Left ventricle myocardium inferior (tissue), 1 donor: ENCODE results near the gene ZNF670. TPM values are rescaled to one million over a fixed set of nuclear protein-coding genes. Genes with fewer than 3 reads are reported as not detected.

Experiments
- DNase-seq: peaks from one replicate; pipeline ENCODE4 v3.0.0-alpha.2; 2020
- H3K27ac ChIP-seq: fragments of 200-600 bp; replicated peaks from 2 replicates; pipeline ENCODE4 v1.8.0; 2021
- H3K27me3 ChIP-seq: fragments of 200-600 bp; 2 replicates; pipeline ENCODE4 v1.8.0; 2021; ENCODE audit warnings: low read depth
- H3K36me3 ChIP-seq: fragments of 200-600 bp; 2 replicates; pipeline ENCODE4 v1.8.0; 2021
- H3K4me1 ChIP-seq: fragments of 200-600 bp; 2 replicates; pipeline ENCODE4 v1.8.0; 2021
- H3K4me3 ChIP-seq: fragments of 200-600 bp; 2 replicates; pipeline ENCODE4 v1.8.0; 2021; ENCODE audit warnings: mild to moderate bottlenecking, moderate library complexity
- H3K9me3 ChIP-seq: fragments of 200-600 bp; replicated peaks from 2 replicates; pipeline ENCODE4 v1.8.0; 2021
- CTCF ChIP-seq: fragments of 200-600 bp; IDR thresholded peaks from 2 replicates; pipeline ENCODE4 v1.8.0; 2021; ENCODE audit warnings: antibody characterized with exemption, mild to moderate bottlenecking, borderline replicate concordance
- intact Hi-C: fragments of 100-400 bp; cut with micrococcal nuclease; formaldehyde crosslinking; loops from one replicate; pipeline ENCODE4 v1.11.0; 2022
- total RNA-seq: library from RNA; stranded (reverse); fragmentation: NEBNext Ultra II Directional; extraction: Animal tissue kit (Norgen Biotek cat#: 25700); gene quantifications from one replicate; pipeline ENCODE4 v1.2.1, GENCODE V29; 2021
- donor health status: DM: no; HTN: yes; CAD: no; lungs with severe emphysema.

Gene ZNF670
- total RNA-seq, 1 donor from 2014 or later = 1.5 TPM

GRCh38 chr1:247060771-247061170, 17.8 kb downstream of the ZNF670 start:
- H3K27ac ChIP-seq = no peak overlapping the region
- no peak for TF ChIP-seq CTCF
- H3K36me3 ChIP-seq = no peaks in the 10 kb centered on the region
- H3K4me3 ChIP-seq = no peak overlapping the region
- no peaks in the 10 kb centered on the region for H3K27me3 ChIP-seq
- H3K9me3 ChIP-seq = peaks cover 69% of the 10 kb centered on the region
- H3K4me1 ChIP-seq = peaks cover 6% of the 10 kb centered on the region
- intact Hi-C loops = no loop called here
- DNase-seq = no peak

GRCh38 chr1:247056071-247056470, 22.5 kb downstream of the ZNF670 start:
- TF ChIP-seq CTCF = no peak
- H3K36me3 ChIP-seq = no peaks in the 10 kb centered on the region
- peaks cover 12% of the 10 kb centered on the region for H3K4me1 ChIP-seq
- H3K27ac ChIP-seq = no peak overlapping the region
- intact Hi-C loops = no loop called here
- peaks cover 93% of the 10 kb centered on the region for H3K9me3 ChIP-seq
- no peak for DNase-seq
- no peak overlapping the region for H3K4me3 ChIP-seq
- H3K27me3 ChIP-seq = no peaks in the 10 kb centered on the region

- no peak for TF ChIP-seq CTCF
- no peak overlapping the region for H3K4me3 ChIP-seq
- no peaks in the 10 kb centered on the region for H3K27me3 ChIP-seq
- peaks cover 94% of the 10 kb centered on the region for H3K9me3 ChIP-seq
- H3K36me3 ChIP-seq = no peaks in the 10 kb centered on the region
- H3K27ac ChIP-seq = no peak overlapping the region
- peaks cover 12% of the 10 kb centered on the region for H3K4me1 ChIP-seq
- DNase-seq = no peak
- intact Hi-C loops = no loop called here
These were observed 23.6 kb downstream of the ZNF670 start for GRCh38 chr1:247054992-247055415.

GRCh38 chr1:247047702-247048101, 30.9 kb downstream of the ZNF670 start:
- DNase-seq = no peak
- H3K9me3 ChIP-seq = peaks cover 83% of the 10 kb centered on the region
- H3K4me3 ChIP-seq = no peak overlapping the region
- no peak for TF ChIP-seq CTCF
- no peaks in the 10 kb centered on the region for H3K27me3 ChIP-seq
- intact Hi-C loops = no loop called here
- H3K36me3 ChIP-seq = no peaks in the 10 kb centered on the region
- no peak overlapping the region for H3K27ac ChIP-seq
- no peaks in the 10 kb centered on the region for H3K4me1 ChIP-seq

GRCh38 chr1:247047260-247047659, 31.4 kb downstream of the ZNF670 start:
- intact Hi-C loops = no loop called here
- Histone ChIP-seq H3K27me3 (no peaks in the 10 kb centered on the region), H3K4me3 (no peak overlapping the region), H3K9me3 (peaks cover 85% of the 10 kb centered on the region), H3K4me1 (no peaks in the 10 kb centered on the region), H3K27ac (no peak overlapping the region), H3K36me3 (no peaks in the 10 kb centered on the region)
- DNase-seq = no peak
- no peak for TF ChIP-seq CTCF

GRCh38 chr1:247043406-247043805, 35.2 kb downstream of the ZNF670 start:
- H3K9me3 ChIP-seq = peaks cover 87% of the 10 kb centered on the region
- H3K4me1 ChIP-seq = no peaks in the 10 kb centered on the region
- no peak for DNase-seq
- no peak overlapping the region for H3K27ac ChIP-seq
- H3K36me3 ChIP-seq = peaks cover 11% of the 10 kb centered on the region
- no peak overlapping the region for H3K4me3 ChIP-seq
- TF ChIP-seq CTCF = peak; percentile 41
- H3K27me3 ChIP-seq = no peaks in the 10 kb centered on the region
- intact Hi-C loops = no loop called here
